K562 (cell line): ENCODE measurements around the gene SCRN2. TPM values are rescaled to one million over a fixed set of nuclear protein-coding genes. Genes with fewer than 3 reads are reported as not detected.
A peak's percentile ranks its signal among the peaks of the same experiment; 100 is the strongest.

ENCODE experiments used
- ARNT ChIP-seq, 2 experiments: fragments of 450-650 bp; IDR thresholded peaks; 2 replicates each; pipeline ENCODE4 v1.6.1; 2016; ENCODE audit warnings: mild to moderate bottlenecking in 1 of 2
- CBFA2T3 ChIP-seq: fragments of 450-650 bp; IDR thresholded peaks from 2 replicates; pipeline ENCODE4 v1.6.1; 2017
- CBX1 ChIP-seq: sonication (generic); IDR thresholded peaks from 2 replicates; pipeline ENCODE4 v1.6.1; 2016; ENCODE audit warnings: antibody characterized with exemption, low read depth, mild to moderate bottlenecking
- HDAC2 ChIP-seq: fragments of 450-650 bp; IDR thresholded peaks from 2 replicates; pipeline ENCODE4 v1.6.1; 2016; ENCODE audit warnings: mild to moderate bottlenecking
- IFI16 ChIP-seq: fragments of 250-450 bp; sonication (Bioruptor Pico); IDR thresholded peaks from 2 replicates; pipeline ENCODE4 v2.1.2; 2022; ENCODE audit warnings: mild to moderate bottlenecking, inconsistent platforms
- JUN ChIP-seq, 2 experiments: sonication (generic) in 1 of 2; formaldehyde crosslinking in 1 of 2; IDR thresholded peaks; 2 replicates each; pipeline versions ENCODE4 v1.6.1 to v1.8.0; 2012 to 2022; ENCODE audit warnings: borderline replicate concordance in 2 of 2, mild to moderate bottlenecking in 2 of 2, improper control_type of control experiment in 1 of 2, low read depth in 1 of 2, low read length in 1 of 2, missing genetic modification reagents in 1 of 2
- NRF1 ChIP-seq, 2 experiments: fragments of 450-650 bp; IDR thresholded peaks in 1 of 2; conservative IDR thresholded peaks in 1 of 2; 2 replicates each; pipeline ENCODE4 v1.6.1; 2014; ENCODE audit warnings: mild to moderate bottlenecking in 2 of 2
- PCBP1 ChIP-seq: fragments of 200-400 bp; formaldehyde crosslinking; IDR thresholded peaks from 2 replicates; pipeline ENCODE4 v1.6.1; 2018; ENCODE audit warnings: mild to moderate bottlenecking, low read depth, low read length; ENCODE audit not compliant: poor library complexity, severe bottlenecking
- SIN3A ChIP-seq, 2 experiments: fragments of 150-350 bp in 1 of 2; IDR thresholded peaks; 2 replicates each; pipeline ENCODE4 v1.6.1; 2011 to 2016; ENCODE audit warnings: borderline replicate concordance in 2 of 2, low read depth in 2 of 2, low read length in 2 of 2, mild to moderate bottlenecking in 2 of 2, moderate library complexity in 2 of 2; ENCODE audit not compliant: control insufficient read depth in 1 of 2
- SIRT6 ChIP-seq: IDR thresholded peaks from one replicate; pipeline ENCODE4 v1.6.1; 2012; ENCODE audit warnings: low read depth, mild to moderate bottlenecking, control low read depth, inconsistent platforms, low read length, moderate library complexity
- ZBTB17 ChIP-seq: fragments of 450-650 bp; formaldehyde crosslinking; IDR thresholded peaks from 2 replicates; pipeline ENCODE4 v1.4.0; 2020; ENCODE audit warnings: mild to moderate bottlenecking
- ZBTB7A ChIP-seq: IDR thresholded peaks from 2 replicates; pipeline ENCODE4 v1.6.1; 2011; ENCODE audit warnings: low read depth, mild to moderate bottlenecking, low read length, moderate library complexity, borderline replicate concordance; ENCODE audit not compliant: control insufficient read depth
- ZEB2 ChIP-seq: fragments of 450-650 bp; IDR thresholded peaks from 2 replicates; pipeline ENCODE4 v1.6.1; 2016
- ZFX ChIP-seq: sonication (generic); formaldehyde crosslinking; IDR thresholded peaks from 2 replicates; pipeline ENCODE4 v1.8.0; 2022; ENCODE audit warnings: mild to moderate bottlenecking, missing genetic modification reagents, moderate library complexity
- ZNF644 ChIP-seq: fragments of 200-800 bp; sonication (Bioruptor generic); IDR thresholded peaks from 2 replicates; pipeline ENCODE4 v1.6.1; 2016; ENCODE audit warnings: low read depth, missing genetic modification characterization, missing compliant biosample characterization
- polyA plus RNA-seq, 8 experiments: library from polyadenylated mRNA; depleted of rRNA in 4 of 8; stranded (reverse) in 5 of 8; unstranded in 3 of 8; fragments of >200 nt; fragmentation: Nextera tagmentation in 2 of 8; fragmentation: Illumina TruSeq in 1 of 8; extraction: Ambion mirVana in 2 of 8; extraction: Trizol in 1 of 8; gene quantifications; 2 replicates each; pipeline versions ENCODE4 v1.2.1 to v1.2.3, GENCODE V29; 2011 to 2014; ENCODE audit warnings: inconsistent platforms in 1 of 8, missing spikeins in 1 of 8
- total RNA-seq, 7 experiments: library from RNA; depleted of rRNA in 6 of 7; stranded (reverse); fragments of >200 nt in 6 of 7; fragmentation: Illumina TruSeq in 2 of 7; extraction: Trizol in 2 of 7; gene quantifications; 2 replicates each; pipeline versions ENCODE4 v1.2.1 to v1.2.3, GENCODE V29; 2011 to 2021; ENCODE audit warnings: low replicate concordance in 1 of 7
- TF ChIP-seq, protein P1 (sequence below): fragments of 450-650 bp; IDR thresholded peaks from 2 replicates; pipeline ENCODE4 v1.6.1; 2018; ENCODE audit not compliant: partially characterized antibody
- TF ChIP-seq, protein P2 (sequence below): fragments of 250-450 bp; sonication (Bioruptor Pico); IDR thresholded peaks from 2 replicates; pipeline ENCODE4 v1.4.0; 2020; ENCODE audit warnings: mild to moderate bottlenecking, moderate library complexity
- TF ChIP-seq, protein P3 (sequence below): sonication (generic); formaldehyde crosslinking; IDR thresholded peaks from 2 replicates; pipeline ENCODE4 v1.8.1; 2022; ENCODE audit warnings: missing genetic modification reagents

The SCRN2 gene
- total and polyA plus RNA-seq, 9 of the 15 experiments (the other 6 are each of a cell fraction or from before 2014, with no cell fraction given) = 0.25 to 32.9 (median 13.6) TPM

- TF ChIP-seq, protein P1, sequence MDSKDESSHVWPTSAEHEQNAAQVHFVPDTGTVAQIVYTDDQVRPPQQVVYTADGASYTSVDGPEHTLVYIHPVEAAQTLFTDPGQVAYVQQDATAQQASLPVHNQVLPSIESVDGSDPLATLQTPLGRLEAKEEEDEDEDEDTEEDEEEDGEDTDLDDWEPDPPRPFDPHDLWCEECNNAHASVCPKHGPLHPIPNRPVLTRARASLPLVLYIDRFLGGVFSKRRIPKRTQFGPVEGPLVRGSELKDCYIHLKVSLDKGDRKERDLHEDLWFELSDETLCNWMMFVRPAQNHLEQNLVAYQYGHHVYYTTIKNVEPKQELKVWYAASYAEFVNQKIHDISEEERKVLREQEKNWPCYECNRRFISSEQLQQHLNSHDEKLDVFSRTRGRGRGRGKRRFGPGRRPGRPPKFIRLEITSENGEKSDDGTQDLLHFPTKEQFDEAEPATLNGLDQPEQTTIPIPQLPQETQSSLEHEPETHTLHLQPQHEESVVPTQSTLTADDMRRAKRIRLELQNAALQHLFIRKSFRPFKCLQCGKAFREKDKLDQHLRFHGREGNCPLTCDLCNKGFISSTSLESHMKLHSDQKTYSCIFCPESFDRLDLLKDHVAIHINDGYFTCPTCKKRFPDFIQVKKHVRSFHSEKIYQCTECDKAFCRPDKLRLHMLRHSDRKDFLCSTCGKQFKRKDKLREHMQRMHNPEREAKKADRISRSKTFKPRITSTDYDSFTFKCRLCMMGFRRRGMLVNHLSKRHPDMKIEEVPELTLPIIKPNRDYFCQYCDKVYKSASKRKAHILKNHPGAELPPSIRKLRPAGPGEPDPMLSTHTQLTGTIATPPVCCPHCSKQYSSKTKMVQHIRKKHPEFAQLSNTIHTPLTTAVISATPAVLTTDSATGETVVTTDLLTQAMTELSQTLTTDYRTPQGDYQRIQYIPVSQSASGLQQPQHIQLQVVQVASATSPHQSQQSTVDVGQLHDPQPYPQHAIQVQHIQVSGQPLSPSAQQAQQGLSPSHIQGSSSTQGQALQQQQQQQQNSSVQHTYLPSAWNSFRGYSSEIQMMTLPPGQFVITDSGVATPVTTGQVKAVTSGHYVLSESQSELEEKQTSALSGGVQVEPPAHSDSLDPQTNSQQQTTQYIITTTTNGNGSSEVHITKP = peak; percentile 45
- TF ChIP-seq ARNT (IDR thresholded peaks at IDR 0.05) = 0 out of 4 replicates have a peak, but pooled peaks of 1 of the 2 experiments have one; percentile 21
- TF ChIP-seq, protein P2, sequence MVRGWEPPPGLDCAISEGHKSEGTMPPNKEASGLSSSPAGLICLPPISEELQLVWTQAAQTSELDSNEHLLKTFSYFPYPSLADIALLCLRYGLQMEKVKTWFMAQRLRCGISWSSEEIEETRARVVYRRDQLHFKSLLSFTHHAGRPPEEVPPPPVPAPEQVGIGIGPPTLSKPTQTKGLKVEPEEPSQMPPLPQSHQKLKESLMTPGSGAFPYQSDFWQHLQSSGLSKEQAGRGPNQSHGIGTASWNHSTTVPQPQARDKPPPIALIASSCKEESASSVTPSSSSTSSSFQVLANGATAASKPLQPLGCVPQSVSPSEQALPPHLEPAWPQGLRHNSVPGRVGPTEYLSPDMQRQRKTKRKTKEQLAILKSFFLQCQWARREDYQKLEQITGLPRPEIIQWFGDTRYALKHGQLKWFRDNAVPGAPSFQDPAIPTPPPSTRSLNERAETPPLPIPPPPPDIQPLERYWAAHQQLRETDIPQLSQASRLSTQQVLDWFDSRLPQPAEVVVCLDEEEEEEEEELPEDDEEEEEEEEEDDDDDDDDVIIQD = no peak
- 0 out of 2 replicates have a peak, but pooled peaks have one; percentile 32 for TF ChIP-seq ZBTB17 (CRISPR knock-in tag)
- TF ChIP-seq, protein P3, sequence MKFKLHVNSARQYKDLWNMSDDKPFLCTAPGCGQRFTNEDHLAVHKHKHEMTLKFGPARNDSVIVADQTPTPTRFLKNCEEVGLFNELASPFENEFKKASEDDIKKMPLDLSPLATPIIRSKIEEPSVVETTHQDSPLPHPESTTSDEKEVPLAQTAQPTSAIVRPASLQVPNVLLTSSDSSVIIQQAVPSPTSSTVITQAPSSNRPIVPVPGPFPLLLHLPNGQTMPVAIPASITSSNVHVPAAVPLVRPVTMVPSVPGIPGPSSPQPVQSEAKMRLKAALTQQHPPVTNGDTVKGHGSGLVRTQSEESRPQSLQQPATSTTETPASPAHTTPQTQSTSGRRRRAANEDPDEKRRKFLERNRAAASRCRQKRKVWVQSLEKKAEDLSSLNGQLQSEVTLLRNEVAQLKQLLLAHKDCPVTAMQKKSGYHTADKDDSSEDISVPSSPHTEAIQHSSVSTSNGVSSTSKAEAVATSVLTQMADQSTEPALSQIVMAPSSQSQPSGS (CRISPR knock-in tag) = no peak
- peak; percentile 73 to 80 for TF ChIP-seq NRF1 (conservative IDR thresholded peaks at IDR 0.05 in 1 of 2, IDR thresholded peaks at IDR 0.05 in 1 of 2)
- TF ChIP-seq ZEB2 = peak; percentile 47; the same call in 1 of the 2 replicates
- peak; percentile 82 to 96; a peak in 3 of 4 replicates for TF ChIP-seq SIN3A (IDR thresholded peaks at IDR 0.05; ENCODE audit: borderline replicate concordance in 2 of 2, control insufficient read depth in 1 of 2, low read depth in 2 of 2, low read length in 2 of 2)
- peak; percentile 56; the same call in 1 of the 2 replicates for TF ChIP-seq HDAC2
- no peak for TF ChIP-seq PCBP1
- TF ChIP-seq IFI16 (CRISPR knock-in tag) = no peak
- TF ChIP-seq ZNF644 (tag) = no peak
- no peak for TF ChIP-seq CBFA2T3
- TF ChIP-seq ZFX = peak; percentile 49
- TF ChIP-seq SIRT6 = no peak
- no peak for TF ChIP-seq CBX1
- TF ChIP-seq ZBTB7A = peak; percentile 91
- peak; percentile 75; the same call in 1 of the 2 replicates for TF ChIP-seq JUN (IDR thresholded peaks at IDR 0.05; ENCODE audit: borderline replicate concordance, low read depth, low read length)
- no peak for TF ChIP-seq JUN (CRISPR knock-in tag; IDR thresholded peaks at IDR 0.05; ENCODE audit: borderline replicate concordance)
Observed at GRCh38 chr17:47821424-47822391, 19.4 kb downstream of the SCRN2 start, which contains the start of gene OSBPL7 (continued).
